GM23338 (cell line): ENCODE data around the gene MYOM3.

Experiments used
- CTCF ChIP-seq, 2 experiments: fragments of 200-600 bp in 1 of 2; sonication (generic) in 1 of 2; conservative IDR thresholded peaks; 2 replicates each; pipeline versions ENCODE4 v1.5.1 to v1.6.1; 2016 to 2017; ENCODE audit warnings: antibody characterized with exemption in 2 of 2, low read depth in 2 of 2, mild to moderate bottlenecking in 2 of 2, moderate library complexity in 1 of 2
- EZH2 ChIP-seq: fragments of 200-600 bp; sonication (generic); IDR thresholded peaks from one replicate; pipeline ENCODE4 v1.8.0; 2017; ENCODE audit warnings: antibody characterized with exemption, mild to moderate bottlenecking, low read depth; ENCODE audit not compliant: unreplicated experiment
- EZH2phosphoT487 ChIP-seq: fragments of 200-600 bp; sonication (generic); IDR thresholded peaks from one replicate; pipeline ENCODE4 v1.8.1; 2018; ENCODE audit warnings: antibody characterized with exemption; ENCODE audit not compliant: unreplicated experiment
- REST ChIP-seq: IDR thresholded peaks from one replicate; pipeline ENCODE4 v1.6.1; 2018; ENCODE audit warnings: antibody characterized with exemption; ENCODE audit not compliant: unreplicated experiment

DNA sequence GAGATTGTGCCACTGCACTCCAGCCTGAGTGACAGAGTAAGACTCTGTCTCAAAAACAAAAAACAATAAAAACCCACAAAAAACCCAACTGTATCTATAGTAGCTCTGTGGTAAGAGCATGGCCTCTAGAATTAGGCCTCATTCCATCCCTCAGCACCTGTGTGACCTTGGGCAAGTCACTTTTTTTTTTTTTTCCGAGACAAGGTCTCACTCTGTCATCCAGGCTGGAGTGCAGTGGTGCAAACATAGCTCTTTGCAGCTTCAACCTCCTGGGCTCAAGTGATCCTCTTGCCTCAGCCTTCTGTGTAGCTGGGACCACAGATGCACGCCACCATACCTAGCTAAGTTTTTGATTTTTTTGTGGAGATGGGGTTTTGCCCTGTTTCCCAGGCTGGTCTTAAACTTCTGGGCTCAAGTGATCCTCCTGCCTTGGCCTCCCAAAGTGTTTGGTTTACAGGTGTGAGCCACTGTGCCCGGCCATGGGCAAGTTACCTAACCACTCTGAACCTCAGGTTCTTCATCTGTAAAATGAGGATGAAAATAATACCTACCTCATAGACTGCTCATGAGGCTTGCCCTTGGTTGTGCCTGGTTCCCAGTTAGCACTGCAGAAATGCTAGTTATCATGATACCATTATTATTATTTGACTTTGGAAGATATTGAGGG is 15.3 kb upstream of the MYOM3 start:
- no peak for TF ChIP-seq CTCF (conservative IDR thresholded peaks at IDR 0.05; ENCODE audit: low read depth in 2 of 2)
- no peak for TF ChIP-seq EZH2
- TF ChIP-seq EZH2phosphoT487 = no peak
- no peak for TF ChIP-seq REST
